Tracheal epithelial cell (primary cell): ENCODE data around the gene KRTAP19-3. TPM values are rescaled to one million over a fixed set of nuclear protein-coding genes. Genes with fewer than 3 reads are reported as not detected.

Experiments used
- total RNA-seq: library from RNA; depleted of rRNA; stranded (reverse); fragments of >200 nt; gene quantifications from 2 replicates; pipeline ENCODE4 v1.2.1, GENCODE V29; 2014

Gene KRTAP19-3
- total RNA-seq, result not detected in 2 replicates

GRCh38 chr21:30491963-30492428 is at the start of gene KRTAP19-3:
KRTAP19-3 (minus strand) TSS chr21:30492013; CDS start chr21:30491957, 56 bp downstream.

GRCh38 chr21:30502041-30502440 is 10.2 kb upstream of the KRTAP19-3 start, which contains the start of gene KRTAP19-5:
KRTAP19-5 (minus strand) TSS chr21:30502141; CDS start chr21:30502090, 51 bp downstream.

GRCh38 chr21:30497065-30497464 is 5.3 kb upstream of the KRTAP19-3 start, which contains the start of gene KRTAP19-4:
KRTAP19-4 (minus strand) TSS chr21:30497165; CDS start chr21:30497110, 55 bp downstream.

GRCh38 chr21:30487336-30487735 is 4.5 kb downstream of the KRTAP19-3 start, which contains the start of gene KRTAP19-2:
KRTAP19-2 (minus strand) TSS chr21:30487436; CDS start chr21:30487348, 88 bp downstream.

GRCh38 chr21:30480145-30480544 is 11.7 kb downstream of the KRTAP19-3 start, which contains the start of gene KRTAP19-1:
KRTAP19-1 (minus strand) TSS chr21:30480367; CDS start chr21:30480317, 50 bp downstream.

Other genes with a start within 250 kb of the KRTAP19-3 start
- gene KRTAP24-1, start 209.1 kb downstream of the KRTAP19-3 start, total RNA-seq, result not detected in 2 replicates
- not detected in 2 replicates for gene KRTAP25-1, start 202.5 kb downstream of the KRTAP19-3 start, total RNA-seq
- gene KRTAP26-1, start 171.7 kb downstream of the KRTAP19-3 start, total RNA-seq, result not detected in 2 replicates
- gene KRTAP27-1, start 154.3 kb downstream of the KRTAP19-3 start, total RNA-seq, result not detected in 2 replicates
- not detected in 2 replicates for gene KRTAP23-1, start 143.4 kb downstream of the KRTAP19-3 start, total RNA-seq
- gene KRTAP13-2, start 119.7 kb downstream of the KRTAP19-3 start, total RNA-seq, result not detected in 2 replicates
- not detected in 2 replicates for gene KRTAP13-1, start 96.0 kb downstream of the KRTAP19-3 start, total RNA-seq
- gene KRTAP13-3, start 66.1 kb downstream of the KRTAP19-3 start, total RNA-seq, result not detected in 2 replicates
- gene KRTAP13-4, start 61.8 kb downstream of the KRTAP19-3 start, total RNA-seq, result not detected in 2 replicates
- not detected in 2 replicates for gene KRTAP15-1, start 51.7 kb downstream of the KRTAP19-3 start, total RNA-seq
- gene KRTAP19-1, start 11.6 kb downstream of the KRTAP19-3 start, total RNA-seq, result 0.24 TPM in 1 of 2 replicates, not detected in the other
- gene KRTAP19-2, start 4.6 kb downstream of the KRTAP19-3 start, total RNA-seq, result not detected in 2 replicates
- not detected in 2 replicates for gene KRTAP19-4, start 5.2 kb upstream of the KRTAP19-3 start, total RNA-seq
- gene KRTAP19-5, start 10.1 kb upstream of the KRTAP19-3 start, total RNA-seq, result not detected in 2 replicates
- gene KRTAP19-6, start 49.9 kb upstream of the KRTAP19-3 start, total RNA-seq, result not detected in 2 replicates
- not detected in 2 replicates for gene KRTAP19-7, start 69.3 kb upstream of the KRTAP19-3 start, total RNA-seq
- not detected in 2 replicates for gene KRTAP22-2, start 98.4 kb upstream of the KRTAP19-3 start, total RNA-seq
- not detected in 2 replicates for gene KRTAP6-3, start 100.4 kb upstream of the KRTAP19-3 start, total RNA-seq
- gene KRTAP6-2, start 106.9 kb upstream of the KRTAP19-3 start, total RNA-seq, result not detected in 2 replicates
- gene KRTAP22-1, start 109.1 kb upstream of the KRTAP19-3 start, total RNA-seq, result not detected in 2 replicates
- not detected in 2 replicates for gene KRTAP6-1, start 121.9 kb upstream of the KRTAP19-3 start, total RNA-seq
- gene KRTAP20-1, start 124.4 kb upstream of the KRTAP19-3 start, total RNA-seq, result not detected in 2 replicates
- gene KRTAP20-4, start 128.6 kb upstream of the KRTAP19-3 start, total RNA-seq, result not detected in 2 replicates
- gene KRTAP20-2, start 143.2 kb upstream of the KRTAP19-3 start, total RNA-seq, result not detected in 2 replicates
- gene KRTAP20-3, start 150.9 kb upstream of the KRTAP19-3 start, total RNA-seq, result not detected in 2 replicates
- gene KRTAP21-3, start 226.8 kb upstream of the KRTAP19-3 start, total RNA-seq, result not detected in 2 replicates